ENCODE data around the gene FAM210A. TPM values are rescaled to one million over a fixed set of nuclear protein-coding genes. Genes with fewer than 3 reads are reported as not detected.
"Not testable (repeated sequence)": the region's sequence is repeated elsewhere in the genome, so short reads cannot be mapped to it uniquely, and the experiment has no call there.

Gene FAM210A, protein sequence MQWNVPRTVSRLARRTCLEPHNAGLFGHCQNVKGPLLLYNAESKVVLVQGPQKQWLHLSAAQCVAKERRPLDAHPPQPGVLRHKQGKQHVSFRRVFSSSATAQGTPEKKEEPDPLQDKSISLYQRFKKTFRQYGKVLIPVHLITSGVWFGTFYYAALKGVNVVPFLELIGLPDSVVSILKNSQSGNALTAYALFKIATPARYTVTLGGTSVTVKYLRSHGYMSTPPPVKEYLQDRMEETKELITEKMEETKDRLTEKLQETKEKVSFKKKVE
- total RNA-seq (2014; rRNA removed; shearing (Covaris generic)), result 124 and 142 TPM in 2 replicates
- 102 and 122 TPM in 2 replicates for polyA plus RNA-seq (2015; cell fraction: cytosol; rRNA removed)
- 42.9 and 50.5 TPM in 2 replicates for polyA plus RNA-seq (2015; cell fraction: nucleus; rRNA removed)

DNA sequence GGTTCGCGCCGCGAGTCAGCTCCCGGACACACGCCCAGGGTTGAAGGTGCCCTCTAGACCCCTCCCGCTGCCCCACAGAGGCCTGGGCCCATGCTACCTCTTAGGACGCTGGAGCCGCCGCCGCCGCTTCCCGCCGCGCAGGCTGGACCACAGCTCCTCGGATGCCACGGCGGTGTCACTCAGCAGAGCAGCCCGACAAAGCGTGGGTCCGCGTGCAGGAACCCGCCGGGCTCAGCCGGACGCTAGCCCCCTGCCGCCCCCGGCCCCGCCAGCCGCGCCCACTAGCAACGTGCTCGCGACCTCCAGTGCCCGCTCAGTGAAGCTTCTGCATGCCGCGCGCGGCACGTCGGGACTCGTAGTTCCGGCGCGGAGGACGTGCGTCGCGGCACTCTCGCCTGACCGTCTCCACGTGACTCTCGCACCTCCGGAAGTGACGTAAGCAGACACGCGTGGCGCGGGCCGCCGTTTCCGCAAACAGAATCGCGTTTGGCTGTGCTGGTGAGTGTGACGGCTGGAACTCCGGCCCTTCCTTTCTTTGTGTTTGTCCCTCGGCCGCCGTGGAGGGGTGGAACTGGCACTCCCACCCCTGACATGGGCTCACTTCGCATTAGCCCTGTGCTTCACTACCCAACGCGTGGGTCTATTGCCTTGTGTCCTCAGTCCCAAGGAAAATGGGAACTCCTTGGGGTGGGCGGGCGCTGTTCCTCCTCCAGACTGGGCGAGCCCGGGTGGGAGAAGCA is at the start of gene FAM210A, which contains the start of gene RNMT:
Gene FAM210A (minus strand): TSS at position 327 of the 740 bp plus-strand sequence. CDS start 44,481 bp downstream, outside the sequence.
Gene RNMT (plus strand): TSS at position 442 of the 740 bp plus-strand sequence. CDS start 4,845 bp downstream, outside the sequence.
- in situ Hi-C loops (cut with HindIII; ENCODE audit: low pct_unique_long_range_greater_than_20kb, low sequenced_read_pairs), result no loop called here
- peak; percentile 95 for DNase-seq (ENCODE audit: low read depth, low spot score)

- in situ Hi-C loops (cut with HindIII; ENCODE audit: low pct_unique_long_range_greater_than_20kb, low sequenced_read_pairs), result no loop called here
These were observed 48.7 kb upstream of the FAM210A start for GRCh38 chr18:13775058-13775457.

GRCh38 chr18:13762690-13763439 is 36.5 kb upstream of the FAM210A start:
- DNase-seq (ENCODE audit: low read depth, low spot score), result no peak
- in situ Hi-C loops (cut with HindIII; ENCODE audit: low pct_unique_long_range_greater_than_20kb, low sequenced_read_pairs), result no loop called here

More at GRCh38 chr18:13775058-13775457, 48.7 kb upstream of the FAM210A start:
- no peak for DNase-seq (ENCODE audit: low read depth, low spot score)

GRCh38 chr18:13760047-13760446 is 33.7 kb upstream of the FAM210A start:
- in situ Hi-C loops (cut with HindIII; ENCODE audit: low pct_unique_long_range_greater_than_20kb, low sequenced_read_pairs), result no loop called here

GRCh38 chr18:13758622-13759021 is 32.3 kb upstream of the FAM210A start:
- in situ Hi-C loops (cut with HindIII; ENCODE audit: low pct_unique_long_range_greater_than_20kb, low sequenced_read_pairs), result no loop called here
- no peak for DNase-seq (ENCODE audit: low read depth, low spot score)

More at GRCh38 chr18:13760047-13760446, 33.7 kb upstream of the FAM210A start:
- DNase-seq (ENCODE audit: low read depth, low spot score), result no peak

DNA sequence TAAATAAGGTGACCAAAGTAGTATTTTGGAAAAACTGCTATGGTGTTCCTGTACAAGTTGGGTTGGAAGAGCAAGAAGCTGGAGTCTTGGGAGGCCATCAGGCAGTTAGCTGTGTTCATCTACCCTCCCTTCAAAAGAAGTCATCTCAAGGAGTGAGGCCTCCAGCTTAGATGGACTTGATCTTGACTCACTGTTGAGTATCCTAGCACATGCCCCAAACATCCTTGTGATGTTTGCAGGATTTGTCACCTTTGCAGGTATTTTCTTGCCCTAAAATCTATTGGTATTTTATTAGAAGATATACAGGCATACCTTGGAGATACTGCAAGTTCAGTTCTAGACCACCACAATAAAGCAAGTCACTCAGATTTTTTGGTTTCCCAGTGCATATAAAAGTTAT is 30.3 kb upstream of the FAM210A start:
- DNase-seq (ENCODE audit: low read depth, low spot score), result no peak
- in situ Hi-C loops (cut with HindIII; ENCODE audit: low pct_unique_long_range_greater_than_20kb, low sequenced_read_pairs), result no loop called here

- no peak for DNase-seq (ENCODE audit: low read depth, low spot score)
- in situ Hi-C loops (cut with HindIII; ENCODE audit: low pct_unique_long_range_greater_than_20kb, low sequenced_read_pairs), result no loop called here
These were observed 29.9 kb upstream of the FAM210A start for GRCh38 chr18:13756261-13756660.

DNA sequence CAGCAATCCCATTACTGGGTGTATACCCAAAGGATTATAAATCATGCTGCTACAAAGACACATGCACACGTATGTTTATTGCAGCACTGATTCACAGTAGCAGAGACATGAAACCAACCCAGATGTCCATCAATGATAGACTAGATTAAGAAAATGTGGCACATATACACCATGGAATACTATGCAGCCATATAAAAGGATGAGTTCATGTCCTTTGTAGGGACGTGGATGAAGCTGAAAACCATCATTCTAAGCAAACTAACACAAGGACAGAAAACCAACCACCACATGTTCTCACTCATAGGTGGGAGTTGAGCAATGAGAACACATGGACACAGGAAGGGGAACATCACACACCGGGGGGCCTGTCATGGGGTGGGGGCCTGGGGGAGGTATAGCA is 25.2 kb upstream of the FAM210A start:
- in situ Hi-C loops (cut with HindIII; ENCODE audit: low pct_unique_long_range_greater_than_20kb, low sequenced_read_pairs); DNase-seq (ENCODE audit: low read depth, low spot score): not testable (repeated sequence)

DNA sequence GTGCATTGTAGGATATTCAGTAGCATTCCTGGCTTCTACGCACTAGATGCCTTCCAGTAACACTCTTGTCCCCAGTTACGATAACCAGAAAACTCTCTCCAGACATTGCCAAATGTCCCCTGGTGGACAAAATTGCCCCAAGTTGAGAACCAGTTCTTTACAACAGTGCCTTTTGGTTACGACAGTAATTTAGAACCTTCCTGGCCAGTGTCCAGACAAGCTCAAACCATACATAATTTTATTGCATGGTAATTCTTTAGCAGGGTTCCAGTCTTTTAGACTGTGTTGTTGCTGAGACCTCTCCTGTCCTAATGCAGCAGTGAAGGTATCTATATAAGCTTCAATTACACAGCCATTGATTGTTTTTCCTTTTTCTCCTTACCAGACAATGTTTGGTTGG is 20.3 kb upstream of the FAM210A start:
- in situ Hi-C loops (cut with HindIII; ENCODE audit: low pct_unique_long_range_greater_than_20kb, low sequenced_read_pairs), result no loop called here
- no peak for DNase-seq (ENCODE audit: low read depth, low spot score)

DNA sequence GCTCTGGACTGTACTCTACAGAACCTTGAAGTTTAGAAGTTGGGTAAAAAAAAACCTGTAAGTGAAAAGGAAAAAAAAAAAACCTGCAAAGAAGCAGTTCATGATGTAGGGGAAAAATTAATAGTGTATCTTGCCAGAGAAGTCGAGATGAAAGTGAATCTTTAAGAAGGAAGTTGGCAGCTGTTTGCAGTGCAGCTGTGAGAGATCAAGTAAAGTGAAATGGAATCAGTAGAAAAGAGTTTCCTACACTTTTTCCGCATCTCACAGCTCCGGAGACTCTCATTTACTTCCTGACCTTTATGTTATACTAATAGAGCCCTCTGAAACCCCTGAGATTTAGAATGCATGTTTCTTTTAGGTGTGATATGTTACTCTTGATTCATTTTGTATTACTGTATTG is 19.3 kb upstream of the FAM210A start:
- DNase-seq (ENCODE audit: low read depth, low spot score), result no peak
- in situ Hi-C loops (cut with HindIII; ENCODE audit: low pct_unique_long_range_greater_than_20kb, low sequenced_read_pairs), result no loop called here

DNA sequence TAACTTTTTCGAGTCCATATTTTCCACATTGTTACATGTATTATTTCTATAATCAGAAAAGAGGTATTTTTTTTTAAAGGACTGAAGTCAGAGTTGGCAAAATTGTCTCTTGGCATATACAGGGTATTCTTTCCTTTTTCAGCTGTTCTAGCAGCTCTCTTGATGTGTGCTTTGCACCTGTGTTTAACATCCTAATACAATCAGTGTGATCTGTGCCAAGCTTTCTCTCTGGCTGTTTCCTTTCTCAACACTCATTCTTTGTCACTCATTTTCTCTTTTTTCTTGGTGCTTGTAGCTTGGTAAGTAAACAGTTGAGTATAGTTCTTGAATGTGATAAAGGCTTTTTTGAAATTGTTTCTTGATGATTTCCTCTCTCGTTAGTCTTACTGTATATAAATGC is 9.3 kb upstream of the FAM210A start:
- no peak for DNase-seq (ENCODE audit: low read depth, low spot score)
- in situ Hi-C loops (cut with HindIII; ENCODE audit: low pct_unique_long_range_greater_than_20kb, low sequenced_read_pairs), result no loop called here

DNA sequence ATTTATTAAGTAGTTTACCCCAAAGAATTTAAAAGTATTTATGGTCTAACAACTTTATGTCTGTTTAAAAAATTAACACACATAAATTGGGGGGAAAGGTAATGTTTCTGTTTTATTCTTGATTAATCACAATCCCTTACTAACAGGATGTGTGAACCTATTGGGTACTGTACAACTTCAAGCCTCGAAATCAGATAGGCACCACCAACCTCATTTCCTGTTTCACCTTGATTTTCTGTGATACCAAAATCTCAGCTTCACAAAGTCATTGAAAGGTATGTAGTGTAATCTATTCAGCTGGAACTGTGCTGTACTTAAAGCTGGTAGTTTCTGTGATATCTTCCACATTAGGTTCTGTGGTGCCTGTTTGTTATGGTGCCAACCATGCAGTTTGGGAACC is 4.1 kb upstream of the FAM210A start:
- DNase-seq (ENCODE audit: low read depth, low spot score), result no peak
- in situ Hi-C loops (cut with HindIII; ENCODE audit: low pct_unique_long_range_greater_than_20kb, low sequenced_read_pairs), result no loop called here

- peak; percentile 56 for DNase-seq (ENCODE audit: low read depth, low spot score)
- in situ Hi-C loops (cut with HindIII; ENCODE audit: low pct_unique_long_range_greater_than_20kb, low sequenced_read_pairs), result no loop called here
These were observed 594 bp upstream of the FAM210A start for GRCh38 chr18:13726972-13727331.

DNA sequence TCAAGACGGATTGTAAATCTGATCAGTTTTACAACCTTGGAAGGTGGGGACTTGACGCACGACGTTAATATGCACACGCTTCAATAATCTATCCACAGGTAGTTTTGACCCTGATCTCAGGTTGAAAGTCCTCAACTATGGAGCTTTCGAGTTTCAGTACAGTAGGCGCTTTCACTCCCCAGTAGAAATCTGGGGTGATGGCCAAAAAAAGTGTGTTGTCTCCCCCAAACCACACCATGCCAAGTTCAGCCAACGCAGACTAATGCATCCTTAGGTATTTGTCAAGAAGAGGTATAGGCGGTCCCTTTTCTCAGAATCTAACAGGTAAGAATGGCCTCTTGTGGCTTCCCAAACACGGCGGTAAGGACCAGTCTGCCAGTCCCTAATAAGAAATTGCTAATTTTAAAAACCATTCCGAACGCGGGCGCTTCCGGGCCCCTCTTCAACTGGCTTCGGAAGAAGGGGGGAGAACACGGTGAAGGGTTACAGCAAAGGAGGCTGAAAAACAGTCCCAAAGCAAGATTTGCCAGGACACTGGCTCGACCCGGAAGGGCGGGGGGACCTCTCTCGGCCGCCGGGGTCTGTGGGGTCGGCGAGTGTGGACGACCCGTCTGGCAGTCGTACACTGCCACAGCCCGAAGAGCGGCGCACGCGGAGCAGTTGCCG is 659 bp downstream of the FAM210A start:
- no peak for DNase-seq (ENCODE audit: low read depth, low spot score)
- in situ Hi-C loops (cut with HindIII; ENCODE audit: low pct_unique_long_range_greater_than_20kb, low sequenced_read_pairs), result no loop called here

- in situ Hi-C loops (cut with HindIII; ENCODE audit: low pct_unique_long_range_greater_than_20kb, low sequenced_read_pairs), result no loop called here
These were observed 5.5 kb downstream of the FAM210A start for GRCh38 chr18:13720847-13721246.

GRCh38 chr18:13720123-13720522 is 6.2 kb downstream of the FAM210A start:
- in situ Hi-C loops (cut with HindIII; ENCODE audit: low pct_unique_long_range_greater_than_20kb, low sequenced_read_pairs), result no loop called here
- no peak for DNase-seq (ENCODE audit: low read depth, low spot score)

More at GRCh38 chr18:13720847-13721246, 5.5 kb downstream of the FAM210A start:
- DNase-seq (ENCODE audit: low read depth, low spot score), result no peak

DNA sequence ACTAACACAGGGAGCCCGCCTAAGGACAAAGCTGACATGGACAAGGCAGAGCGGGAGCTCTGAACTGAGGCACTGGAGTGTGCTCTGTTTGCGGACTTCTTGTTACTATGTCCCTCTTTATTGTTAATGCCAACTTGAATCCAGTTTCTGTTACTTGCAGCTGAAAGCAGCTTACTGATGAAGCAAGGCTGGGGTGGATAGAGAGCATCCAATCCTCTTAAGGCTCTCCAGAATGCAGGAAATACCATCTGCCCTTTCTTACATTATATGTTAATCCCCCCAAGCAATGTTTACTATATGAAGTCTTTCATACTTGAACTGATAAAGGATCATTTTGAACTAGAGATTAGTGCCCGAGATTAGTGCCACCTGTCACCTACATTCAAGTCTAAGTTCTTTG is 9.4 kb downstream of the FAM210A start:
- in situ Hi-C loops (cut with HindIII; ENCODE audit: low pct_unique_long_range_greater_than_20kb, low sequenced_read_pairs), result no loop called here
- no peak for DNase-seq (ENCODE audit: low read depth, low spot score)
